ENCODE measurements around the gene PRAC2.
"Not testable (repeated sequence)": the region's sequence is repeated elsewhere in the genome, so short reads cannot be mapped to it uniquely, and the experiment has no call there.

The PRAC2 gene

GRCh38 chr17:48722915-48723422, at the start of gene PRAC2:
TSS of gene PRAC2 (plus strand) at chr17:48723185. CDS start at chr17:48724411, 1,226 bp downstream.
- no peak for DNase-seq

- DNase-seq = no peak
Measured at GRCh38 chr17:48676963-48677558, 45.9 kb upstream of the PRAC2 start.

- DNase-seq = peak; percentile 64
Measured at GRCh38 chr17:48678141-48678971, 44.6 kb upstream of the PRAC2 start.

GRCh38 chr17:48679385-48680096, 43.4 kb upstream of the PRAC2 start:
- DNase-seq = no peak

- DNase-seq = no peak
Measured at GRCh38 chr17:48681609-48682008, 41.4 kb upstream of the PRAC2 start.

- DNase-seq = no peak
Measured at GRCh38 chr17:48690655-48691054, 32.3 kb upstream of the PRAC2 start.

- no peak for DNase-seq
Measured at GRCh38 chr17:48692049-48692448, 30.9 kb upstream of the PRAC2 start.

- no peak for DNase-seq
Measured at GRCh38 chr17:48693178-48693577, 29.8 kb upstream of the PRAC2 start.

- DNase-seq = no peak
Measured at GRCh38 chr17:48701864-48702532, 21.0 kb upstream of the PRAC2 start.

GRCh38 chr17:48704361-48705248, 18.4 kb upstream of the PRAC2 start:
- no peak for DNase-seq

- no peak for DNase-seq
Measured at GRCh38 chr17:48711128-48711527, 11.9 kb upstream of the PRAC2 start.

GRCh38 chr17:48715496-48716399, 7.2 kb upstream of the PRAC2 start:
- no peak for DNase-seq

- not testable (repeated sequence) for DNase-seq
Measured at GRCh38 chr17:48716549-48716948, 6.4 kb upstream of the PRAC2 start.

- DNase-seq = no peak
Measured at GRCh38 chr17:48717367-48718226, 5.4 kb upstream of the PRAC2 start.

- no peak for DNase-seq
Measured at GRCh38 chr17:48718227-48718760, 4.7 kb upstream of the PRAC2 start.

- no peak for DNase-seq
Measured at GRCh38 chr17:48718761-48719641, 4.0 kb upstream of the PRAC2 start.

GRCh38 chr17:48719642-48720265, 3.2 kb upstream of the PRAC2 start:
- no peak for DNase-seq
